ENCODE measurements around the gene KLHL40. TPM values are rescaled to one million over a fixed set of nuclear protein-coding genes. Genes with fewer than 3 reads are reported as not detected.

Gene KLHL40
- total and polyA plus RNA-seq, 7 experiments from 2014 or later = not detected

- H3K4me1 ChIP-seq (ENCODE audit: control insufficient read depth in 2 of 2, insufficient read depth in 2 of 2, low read length in 2 of 2) = no peaks in the 10 kb centered on the region
- Mint-ChIP-seq H3K36me3 (no peaks in the 10 kb centered on the region), H3K4me1 (no peaks in the 10 kb centered on the region), H3K27ac (no peak overlapping the region), H3K4me3 (no peak overlapping the region), H3K9me3 (peaks cover 0 to 2% (median 0%) of the 10 kb centered on the region in 11 donors), H3K27me3 (peaks cover 0 to 3% (median 0%) of the 10 kb centered on the region in 5 donors)
- CTCF ChIA-PET = no interaction called here
- POLR2A ChIA-PET = no interaction called here
- no peaks in the 10 kb centered on the region for H3K9me3 ChIP-seq (ENCODE audit: control insufficient read depth in 2 of 3, low read length in 3 of 3)
- no peak overlapping the region for H3K4me3 ChIP-seq (ENCODE audit: low read length)
- no peaks in the 10 kb centered on the region for H3K27me3 ChIP-seq (ENCODE audit: control insufficient read depth in 2 of 2, insufficient read depth in 2 of 2, low read length in 2 of 2)
- intact Hi-C loops (cut with micrococcal nuclease) = no loop called here
- no peaks in the 10 kb centered on the region for H3K36me3 ChIP-seq (ENCODE audit: control insufficient read depth in 2 of 3, insufficient read depth in 3 of 3, low read length in 3 of 3)
- no peak for DNase-seq
- no peak for ATAC-seq
- no peak overlapping the region for H3K27ac ChIP-seq (ENCODE audit: low read depth, low read length)
Measured at GRCh38 chr3:42667096-42667522, 18.2 kb upstream of the KLHL40 start.

GRCh38 chr3:42667523-42668412 is 17.6 kb upstream of the KLHL40 start:
- Histone ChIP-seq H3K4me1 (ENCODE audit: control insufficient read depth in 2 of 2, insufficient read depth in 2 of 2, low read length in 2 of 2) (no peaks in the 10 kb centered on the region), H3K36me3 (ENCODE audit: control insufficient read depth in 2 of 3, insufficient read depth in 3 of 3, low read length in 3 of 3) (no peaks in the 10 kb centered on the region), H3K27me3 (ENCODE audit: control insufficient read depth in 2 of 2, insufficient read depth in 2 of 2, low read length in 2 of 2) (no peaks in the 10 kb centered on the region), H3K27ac (ENCODE audit: low read depth, low read length) (no peak overlapping the region), H3K4me3 (ENCODE audit: low read length) (no peak overlapping the region), H3K9me3 (ENCODE audit: control insufficient read depth in 2 of 3, low read length in 3 of 3) (no peaks in the 10 kb centered on the region)
- Mint-ChIP-seq H3K36me3 (no peaks in the 10 kb centered on the region), H3K4me3 (no peak overlapping the region), H3K9me3 (peaks cover 0 to 5% (median under 1%) of the 10 kb centered on the region in 11 donors), H3K27ac (no peak overlapping the region), H3K4me1 (no peaks in the 10 kb centered on the region), H3K27me3 (peaks cover 0 to 4% (median 0%) of the 10 kb centered on the region in 5 donors)
- POLR2A ChIA-PET = no interaction called here
- intact Hi-C loops (cut with micrococcal nuclease) = no loop called here
- CTCF ChIA-PET = no interaction called here
- DNase-seq = no peak
- no peak for ATAC-seq

- ChIA-PET POLR2A (no interaction called here), CTCF (no interaction called here)
Measured at GRCh38 chr3:42668413-42668760, 16.9 kb upstream of the KLHL40 start.

GRCh38 chr3:42668793-42669217 is 16.5 kb upstream of the KLHL40 start:
- H3K36me3 Mint-ChIP-seq = no peaks in the 10 kb centered on the region
- Histone ChIP-seq H3K4me1 (ENCODE audit: control insufficient read depth in 2 of 2, insufficient read depth in 2 of 2, low read length in 2 of 2) (no peaks in the 10 kb centered on the region), H3K27me3 (ENCODE audit: control insufficient read depth in 2 of 2, insufficient read depth in 2 of 2, low read length in 2 of 2) (no peaks in the 10 kb centered on the region), H3K4me3 (ENCODE audit: low read length) (no peak overlapping the region), H3K9me3 (ENCODE audit: control insufficient read depth in 2 of 3, low read length in 3 of 3) (no peaks in the 10 kb centered on the region), H3K36me3 (ENCODE audit: control insufficient read depth in 2 of 3, insufficient read depth in 3 of 3, low read length in 3 of 3) (no peaks in the 10 kb centered on the region), H3K27ac (ENCODE audit: low read depth, low read length) (no peak overlapping the region)
- CTCF ChIA-PET = no interaction called here
- no peak overlapping the region for H3K27ac Mint-ChIP-seq
- peaks cover 0 to 4% (median 0%) of the 10 kb centered on the region in 5 donors for H3K27me3 Mint-ChIP-seq
- H3K9me3 Mint-ChIP-seq = peaks cover 0 to 6% (median 2%) of the 10 kb centered on the region in 11 donors
- no peak overlapping the region for H3K4me3 Mint-ChIP-seq
- ATAC-seq (no peak), DNase-seq (no peak)
- POLR2A ChIA-PET = no interaction called here
- no peaks in the 10 kb centered on the region for H3K4me1 Mint-ChIP-seq
- intact Hi-C loops (cut with micrococcal nuclease) = no loop called here

More at GRCh38 chr3:42668413-42668760, 16.9 kb upstream of the KLHL40 start:
- ATAC-seq (no peak), DNase-seq (no peak)
- Mint-ChIP-seq H3K27me3 (peaks cover 0 to 4% (median 0%) of the 10 kb centered on the region in 5 donors), H3K36me3 (no peaks in the 10 kb centered on the region), H3K4me1 (no peaks in the 10 kb centered on the region), H3K4me3 (no peak overlapping the region), H3K27ac (no peak overlapping the region), H3K9me3 (peaks cover 0 to 6% (median 2%) of the 10 kb centered on the region in 11 donors)
- no peaks in the 10 kb centered on the region for H3K9me3 ChIP-seq (ENCODE audit: control insufficient read depth in 2 of 3, low read length in 3 of 3)
- H3K4me3 ChIP-seq (ENCODE audit: low read length) = no peak overlapping the region
- H3K27me3 ChIP-seq (ENCODE audit: control insufficient read depth in 2 of 2, insufficient read depth in 2 of 2, low read length in 2 of 2) = no peaks in the 10 kb centered on the region
- H3K27ac ChIP-seq (ENCODE audit: low read depth, low read length) = no peak overlapping the region
- intact Hi-C loops (cut with micrococcal nuclease) = no loop called here
- no peaks in the 10 kb centered on the region for H3K36me3 ChIP-seq (ENCODE audit: control insufficient read depth in 2 of 3, insufficient read depth in 3 of 3, low read length in 3 of 3)
- H3K4me1 ChIP-seq (ENCODE audit: control insufficient read depth in 2 of 2, insufficient read depth in 2 of 2, low read length in 2 of 2) = no peaks in the 10 kb centered on the region

- H3K4me1 ChIP-seq (ENCODE audit: control insufficient read depth in 2 of 2, insufficient read depth in 2 of 2, low read length in 2 of 2) = no peaks in the 10 kb centered on the region
- no peaks in the 10 kb centered on the region for H3K27me3 ChIP-seq (ENCODE audit: control insufficient read depth in 2 of 2, insufficient read depth in 2 of 2, low read length in 2 of 2)
- POLR2A ChIA-PET = no interaction called here
- no peak for DNase-seq
- H3K36me3 Mint-ChIP-seq = peaks cover 0 to 2% (median 0%) of the 10 kb centered on the region in 5 donors
- H3K27ac ChIP-seq (ENCODE audit: low read depth, low read length) = no peak overlapping the region
- H3K9me3 Mint-ChIP-seq = peaks cover 0 to 6% (median 2%) of the 10 kb centered on the region in 11 donors
- ATAC-seq = no peak
- H3K27ac Mint-ChIP-seq = no peak overlapping the region
- intact Hi-C loops (cut with micrococcal nuclease) = no loop called here
- peaks cover 0 to 9% (median 0%) of the 10 kb centered on the region in 5 donors for H3K27me3 Mint-ChIP-seq
- H3K4me3 ChIP-seq (ENCODE audit: low read length) = no peak overlapping the region
- H3K4me1 Mint-ChIP-seq = no peaks in the 10 kb centered on the region
- no peaks in the 10 kb centered on the region for H3K9me3 ChIP-seq (ENCODE audit: control insufficient read depth in 2 of 3, low read length in 3 of 3)
- no peak overlapping the region for H3K4me3 Mint-ChIP-seq
- H3K36me3 ChIP-seq (ENCODE audit: control insufficient read depth in 2 of 3, insufficient read depth in 3 of 3, low read length in 3 of 3) = no peaks in the 10 kb centered on the region
- CTCF ChIA-PET = no interaction called here
Measured at GRCh38 chr3:42670051-42670576, 15.2 kb upstream of the KLHL40 start.

- DNase-seq (no peak), ATAC-seq (no peak)
- Histone ChIP-seq H3K27me3 (ENCODE audit: control insufficient read depth in 2 of 2, insufficient read depth in 2 of 2, low read length in 2 of 2) (no peaks in the 10 kb centered on the region), H3K9me3 (ENCODE audit: control insufficient read depth in 2 of 3, low read length in 3 of 3) (no peaks in the 10 kb centered on the region), H3K36me3 (ENCODE audit: control insufficient read depth in 2 of 3, insufficient read depth in 3 of 3, low read length in 3 of 3) (no peaks in the 10 kb centered on the region), H3K27ac (ENCODE audit: low read depth, low read length) (no peak overlapping the region), H3K4me1 (ENCODE audit: control insufficient read depth in 2 of 2, insufficient read depth in 2 of 2, low read length in 2 of 2) (no peaks in the 10 kb centered on the region), H3K4me3 (ENCODE audit: low read length) (no peak overlapping the region)
- no peak overlapping the region for H3K27ac Mint-ChIP-seq
- H3K4me3 Mint-ChIP-seq = no peak overlapping the region
- H3K36me3 Mint-ChIP-seq = peaks cover 0 to 2% (median 0%) of the 10 kb centered on the region in 5 donors
- ChIA-PET POLR2A (no interaction called here), CTCF (no interaction called here)
- H3K27me3 Mint-ChIP-seq = peaks cover 0 to 10% (median 0%) of the 10 kb centered on the region in 5 donors
- H3K9me3 Mint-ChIP-seq = peaks cover 0 to 6% (median 2%) of the 10 kb centered on the region in 11 donors
- intact Hi-C loops (cut with micrococcal nuclease) = no loop called here
- H3K4me1 Mint-ChIP-seq = no peaks in the 10 kb centered on the region
Measured at GRCh38 chr3:42670670-42671069, 14.7 kb upstream of the KLHL40 start.

- Histone ChIP-seq H3K27ac (ENCODE audit: low read depth, low read length) (no peak overlapping the region), H3K4me1 (ENCODE audit: control insufficient read depth in 2 of 2, insufficient read depth in 2 of 2, low read length in 2 of 2) (no peaks in the 10 kb centered on the region), H3K36me3 (ENCODE audit: control insufficient read depth in 2 of 3, insufficient read depth in 3 of 3, low read length in 3 of 3) (no peaks in the 10 kb centered on the region), H3K4me3 (ENCODE audit: low read length) (no peak overlapping the region), H3K9me3 (ENCODE audit: control insufficient read depth in 2 of 3, low read length in 3 of 3) (no peaks in the 10 kb centered on the region), H3K27me3 (ENCODE audit: control insufficient read depth in 2 of 2, insufficient read depth in 2 of 2, low read length in 2 of 2) (no peaks in the 10 kb centered on the region)
- intact Hi-C loops (cut with micrococcal nuclease) = no loop called here
- Mint-ChIP-seq H3K4me1 (no peaks in the 10 kb centered on the region), H3K9me3 (peaks cover 0 to 25% (median 9%) of the 10 kb centered on the region in 11 donors), H3K36me3 (peaks cover 1 to 9% (median 2%) of the 10 kb centered on the region in 5 donors), H3K4me3 (no peak overlapping the region), H3K27ac (no peak overlapping the region), H3K27me3 (peaks cover 0 to 12% (median 0%) of the 10 kb centered on the region in 5 donors)
- ATAC-seq (no peak), DNase-seq (no peak)
- POLR2A ChIA-PET = no interaction called here
- CTCF ChIA-PET = no interaction called here
Measured at GRCh38 chr3:42672515-42672914, 12.8 kb upstream of the KLHL40 start.

All from naive thymus-derived CD4-positive, alpha-beta T cell (primary cell).